ENCODE data around the gene OAS3. TPM values are rescaled to one million over a fixed set of nuclear protein-coding genes. Genes with fewer than 3 reads are reported as not detected.

Gene OAS3
- total and polyA plus RNA-seq, 12 donors = 3.0 to 28.0 (median 8.5) TPM

DNA sequence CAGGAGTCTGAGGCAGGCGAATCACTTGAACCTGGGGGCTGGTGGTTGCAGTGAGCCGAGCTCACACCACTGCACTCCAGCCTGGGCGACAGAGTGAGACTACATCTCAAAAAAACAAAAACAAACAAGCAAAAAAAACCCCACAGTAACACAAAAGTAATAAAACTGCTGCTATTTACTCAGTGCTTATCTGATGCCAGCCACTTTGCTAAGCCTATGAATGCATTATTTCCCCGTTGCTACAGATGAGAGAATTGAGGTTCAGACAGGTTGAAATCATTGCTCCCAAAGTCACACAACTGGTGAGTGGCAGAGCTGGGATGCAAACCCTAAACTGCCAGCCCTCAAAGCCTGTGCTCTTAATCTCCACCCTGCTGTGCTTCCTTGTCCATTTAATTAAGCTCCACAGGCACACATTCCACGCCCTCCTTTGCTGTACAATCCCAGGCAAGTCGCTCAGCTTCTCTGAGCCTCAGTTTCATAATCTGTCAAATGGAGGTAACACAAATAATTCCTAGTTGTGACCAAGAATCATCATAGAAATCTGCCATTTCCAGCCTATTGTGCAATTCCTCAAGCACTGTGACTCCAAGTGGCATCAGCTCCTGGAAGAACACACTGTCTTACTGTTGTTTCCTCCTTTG is 5.7 kb upstream of the OAS3 start:
- 38 to 60% methylated on average over 6 of the region's 6 CpGs for WGBS, 2 donors
- Histone ChIP-seq H3K9me3 (peaks cover 0 to 11% (median 0%) of the 10 kb centered on the region in 11 donors), H3K27me3 (no peaks in the 10 kb centered on the region), H3K27ac (no peak overlapping the region), H3K4me3 (no peak overlapping the region), H3K4me1 (peaks cover 0 to 3% (median 0%) of the 10 kb centered on the region in 9 donors), H3K36me3 (peaks cover 0 to 24% (median 0%) of the 10 kb centered on the region in 9 donors)
- intact Hi-C loops (cut with DNase I) = no loop called here
- ATAC-seq (no peak), DNase-seq (no peak)
- TF ChIP-seq, protein P1, sequence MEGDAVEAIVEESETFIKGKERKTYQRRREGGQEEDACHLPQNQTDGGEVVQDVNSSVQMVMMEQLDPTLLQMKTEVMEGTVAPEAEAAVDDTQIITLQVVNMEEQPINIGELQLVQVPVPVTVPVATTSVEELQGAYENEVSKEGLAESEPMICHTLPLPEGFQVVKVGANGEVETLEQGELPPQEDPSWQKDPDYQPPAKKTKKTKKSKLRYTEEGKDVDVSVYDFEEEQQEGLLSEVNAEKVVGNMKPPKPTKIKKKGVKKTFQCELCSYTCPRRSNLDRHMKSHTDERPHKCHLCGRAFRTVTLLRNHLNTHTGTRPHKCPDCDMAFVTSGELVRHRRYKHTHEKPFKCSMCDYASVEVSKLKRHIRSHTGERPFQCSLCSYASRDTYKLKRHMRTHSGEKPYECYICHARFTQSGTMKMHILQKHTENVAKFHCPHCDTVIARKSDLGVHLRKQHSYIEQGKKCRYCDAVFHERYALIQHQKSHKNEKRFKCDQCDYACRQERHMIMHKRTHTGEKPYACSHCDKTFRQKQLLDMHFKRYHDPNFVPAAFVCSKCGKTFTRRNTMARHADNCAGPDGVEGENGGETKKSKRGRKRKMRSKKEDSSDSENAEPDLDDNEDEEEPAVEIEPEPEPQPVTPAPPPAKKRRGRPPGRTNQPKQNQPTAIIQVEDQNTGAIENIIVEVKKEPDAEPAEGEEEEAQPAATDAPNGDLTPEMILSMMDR (IDR thresholded peaks at IDR 0.05) = no peak

DNA sequence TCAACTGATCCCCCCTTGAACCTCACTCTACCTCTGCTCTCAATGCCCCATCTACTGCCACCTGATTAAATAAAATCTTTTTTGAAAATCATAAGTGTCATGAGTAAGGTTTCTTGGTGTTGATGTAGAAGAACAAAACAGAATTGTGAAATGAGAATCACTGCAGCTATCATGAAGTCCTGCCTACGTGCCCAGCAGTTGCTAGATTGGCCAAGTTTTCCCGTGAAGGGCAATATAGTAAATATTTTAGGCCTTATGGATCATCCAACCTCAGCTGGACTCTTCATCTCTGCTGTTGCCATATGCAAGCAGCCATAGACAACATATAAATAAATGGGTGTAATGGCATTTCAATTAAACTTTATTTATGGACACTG is 5.2 kb upstream of the OAS3 start:
- Histone ChIP-seq H3K4me1 (peaks cover 0 to 8% (median 0%) of the 10 kb centered on the region in 9 donors), H3K27me3 (no peaks in the 10 kb centered on the region), H3K4me3 (no peak overlapping the region), H3K27ac (no peak overlapping the region), H3K36me3 (peaks cover 0 to 23% (median 0%) of the 10 kb centered on the region in 9 donors), H3K9me3 (peaks cover 0 to 6% (median 0%) of the 10 kb centered on the region in 11 donors)
- no peak for DNase-seq
- WGBS, 2 donors = 70 to 88% methylated on average over 2 of the region's 2 CpGs
- intact Hi-C loops (cut with DNase I) = no loop called here
- no peak for ATAC-seq
- TF ChIP-seq, protein P1 (IDR thresholded peaks at IDR 0.05) = no peak

DNA sequence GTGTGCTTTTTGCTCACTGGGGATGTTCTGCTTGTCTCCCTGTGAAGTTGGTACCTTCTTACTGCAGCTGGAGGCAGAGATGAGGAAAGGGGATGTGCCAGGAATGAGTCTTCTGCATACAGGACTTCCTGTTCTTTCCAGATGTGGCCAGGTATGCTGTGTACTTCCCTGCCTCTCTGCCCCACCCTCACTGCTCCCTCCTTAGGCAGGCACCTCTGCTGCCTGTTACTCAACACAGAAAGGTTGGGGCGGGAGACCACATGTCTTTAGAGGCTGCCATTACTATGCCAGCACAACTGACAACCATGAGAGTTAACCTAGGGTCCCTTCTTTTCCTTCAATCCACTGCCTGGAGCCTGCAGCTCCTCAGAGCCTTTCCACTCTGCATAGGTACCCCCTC is 2.0 kb upstream of the OAS3 start:
- TF ChIP-seq, protein P1 (IDR thresholded peaks at IDR 0.05) = no peak
- WGBS, 2 donors = 73 to 80% methylated on average over 1 of the region's 1 CpG
- peaks cover 0 to 5% (median 0%) of the 10 kb centered on the region in 11 donors for H3K9me3 ChIP-seq
- H3K4me1 ChIP-seq = peaks cover 4 to 27% (median 14%) of the 10 kb centered on the region in 9 donors
- peak overlapping the region in 1 of 10 donors; percentile 92 for H3K27ac ChIP-seq
- intact Hi-C loops (cut with DNase I) = no loop called here
- ATAC-seq = no peak
- no peak for DNase-seq
- H3K27me3 ChIP-seq = peaks cover 0 to 4% (median 0%) of the 10 kb centered on the region in 7 donors
- no peak overlapping the region for H3K4me3 ChIP-seq
- H3K36me3 ChIP-seq = peaks cover 0 to 16% (median 0%) of the 10 kb centered on the region in 9 donors

DNA sequence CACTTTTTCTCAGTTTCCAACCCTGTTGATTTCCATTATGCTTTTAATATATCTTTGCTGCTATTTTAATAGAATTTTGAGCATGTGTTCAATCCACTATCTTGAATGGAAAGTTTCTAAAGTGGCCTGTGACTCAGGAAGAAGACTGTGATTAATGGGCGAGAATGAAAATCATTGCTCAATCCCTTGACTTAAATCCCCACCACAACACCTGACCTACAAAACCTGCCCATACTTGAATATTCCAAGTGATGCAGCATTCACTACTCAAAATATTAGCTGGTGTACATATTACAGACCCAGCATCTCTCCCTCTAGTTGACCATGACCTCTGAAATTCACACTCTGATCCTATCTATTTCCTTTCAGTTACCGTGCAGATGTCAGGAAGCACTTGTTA is 1.3 kb upstream of the OAS3 start:
- Histone ChIP-seq H3K27ac (peak overlapping the region in 4 of 10 donors; percentile 80 to 92 (median 86)), H3K27me3 (peaks cover 0 to 4% (median 0%) of the 10 kb centered on the region in 7 donors), H3K9me3 (peaks cover 0 to 5% (median 0%) of the 10 kb centered on the region in 11 donors), H3K4me1 (peaks cover 4 to 27% (median 14%) of the 10 kb centered on the region in 9 donors), H3K4me3 (no peak overlapping the region), H3K36me3 (peaks cover 0 to 19% (median 0%) of the 10 kb centered on the region in 9 donors)
- DNase-seq (no peak), ATAC-seq (no peak)
- TF ChIP-seq, protein P1 (IDR thresholded peaks at IDR 0.05) = no peak
- intact Hi-C loops (cut with DNase I) = loop anchor here in 1 of 10 donors (1.0 kb wide), 1 partner anchor 30 kb away; no protein-coding TSS in a partner anchor
- 50 to 54% methylated on average over 2 of the region's 2 CpGs for WGBS, 2 donors
